Panc1 (cell line): ENCODE measurements around the gene SLC22A23. TPM values are rescaled to one million over a fixed set of nuclear protein-coding genes. Genes with fewer than 3 reads are reported as not detected.

Experiments used
- ATAC-seq: fragments of 200-7000 bp; cut with Tn5 transposase; 2 replicates; pipeline ENCODE4 v1.9.1; 2020; ENCODE audit warnings: mild to moderate bottlenecking, moderate library complexity
- BruUV-seq: library from RNA; stranded (reverse); fragments of 400-500 nt; replicated peaks from 2 replicates; lab custom pipeline; 2021; lab: Mats Ljungman, UMichigan
- CTCF ChIA-PET: fragments of 300-600 bp; sonication (Branson Sonifier 250); formaldehyde crosslinking; loops from one replicate; lab custom pipeline; 2022; ENCODE audit warnings: antibody characterized with exemption; lab: Charles Lee
- POLR2A ChIA-PET: fragments of 300-600 bp; sonication (Branson Sonifier 250); formaldehyde crosslinking; loops from one replicate; lab custom pipeline; 2022; ENCODE audit warnings: antibody characterized with exemption; lab: Charles Lee
- DNase-seq: peaks from one replicate; pipeline ENCODE4 v3.0.0-alpha.2; 2010; ENCODE audit warnings: low read depth, low spot score
- H3K27ac ChIP-seq: 2 replicates; pipeline ENCODE4 v1.5.1; 2011; ENCODE audit warnings: mild to moderate bottlenecking, low read length, inconsistent platforms
- H3K27me3 ChIP-seq: fragments of 200-500 bp; sonication (Bioruptor generic); 2 replicates; pipeline ENCODE4 v1.6.0; 2014; ENCODE audit warnings: low read length, inconsistent platforms; ENCODE audit not compliant: control insufficient read depth, insufficient read depth
- H3K36me3 ChIP-seq: fragments of 200-500 bp; sonication (Bioruptor generic); 2 replicates; pipeline ENCODE4 v1.5.1; 2014; ENCODE audit warnings: inconsistent platforms, mild to moderate bottlenecking, low read length, moderate library complexity; ENCODE audit not compliant: control insufficient read depth, insufficient read depth
- H3K4me1 ChIP-seq: 2 replicates; pipeline ENCODE4 v1.5.1; 2011; ENCODE audit warnings: inconsistent platforms, mild to moderate bottlenecking, low read length, moderate library complexity; ENCODE audit not compliant: control insufficient read depth, insufficient read depth
- H3K4me3 ChIP-seq, 2 experiments: 2 replicates each; pipeline ENCODE4 v1.5.1; 2011 to 2012; ENCODE audit warnings: low read depth in 2 of 2, low read length in 2 of 2, mild to moderate bottlenecking in 2 of 2, inconsistent platforms in 1 of 2, moderate library complexity in 1 of 2
- H3K9me3 ChIP-seq: fragments of 200-500 bp; sonication (Bioruptor generic); 2 replicates; pipeline ENCODE4 v1.5.1; 2014; ENCODE audit warnings: low read depth, mild to moderate bottlenecking, inconsistent platforms, low read length, moderate library complexity; ENCODE audit not compliant: control insufficient read depth, insufficient read depth
- CTCF ChIP-seq: fragments of 450-650 bp; IDR thresholded peaks from 2 replicates; pipeline ENCODE4 v1.5.1; 2017; ENCODE audit warnings: mild to moderate bottlenecking
- POLR2AphosphoS5 ChIP-seq: IDR thresholded peaks from 2 replicates; pipeline ENCODE4 v1.6.1; 2012; ENCODE audit warnings: mild to moderate bottlenecking, low read depth, low read length, moderate library complexity
- REST ChIP-seq, 2 experiments: IDR thresholded peaks; 2 replicates each; pipeline ENCODE4 v1.6.1; 2011 to 2012; ENCODE audit warnings: low read depth in 2 of 2, control low read depth in 1 of 2, low read length in 1 of 2, mild to moderate bottlenecking in 1 of 2, moderate library complexity in 1 of 2; ENCODE audit not compliant: insufficient read depth in 1 of 2
- TCF7L2 ChIP-seq: IDR thresholded peaks from 2 replicates; pipeline ENCODE4 v1.6.1; 2011; ENCODE audit warnings: mild to moderate bottlenecking, low read depth, low read length, inconsistent platforms
- in situ Hi-C: cut with HindIII; loops from 2 replicates; pipeline ENCODE4 v1.10.0; 2016; ENCODE audit warnings: low sequenced_read_pairs, low pct_unique_long_range_greater_than_20kb
- intact Hi-C: fragments of 100-400 bp; cut with micrococcal nuclease; formaldehyde crosslinking; loops from one replicate; pipeline ENCODE4 v1.10.0; 2022; ENCODE audit not compliant: unreplicated experiment
- total RNA-seq: library from RNA; stranded (reverse); gene quantifications from one replicate; pipeline ENCODE4 v1.2.1, GENCODE V29; 2021; ENCODE audit not compliant: unreplicated experiment

The SLC22A23 gene
- total RNA-seq, 1 experiment from 2014 or later: 4.5 TPM

GRCh38 chr6:3457710-3458602 is 1.1 kb upstream of the SLC22A23 start:
- ATAC-seq (peak; percentile 56; the same call in 1 of the 2 replicates), DNase-seq (no peak)
- H3K27me3 ChIP-seq: peaks cover 15% of the 10 kb centered on the region
- peaks cover 16% of the 10 kb centered on the region for H3K4me1 ChIP-seq
- TF ChIP-seq CTCF (no peak), POLR2AphosphoS5 (no peak), REST (IDR thresholded peaks at IDR 0.05; ENCODE audit: insufficient read depth in 1 of 2, low read depth in 2 of 2, low read length in 1 of 2) (no peak), TCF7L2 (no peak)
- H3K9me3 ChIP-seq: no peaks in the 10 kb centered on the region
- ChIA-PET POLR2A (interaction anchor here (0.6 kb wide), 1 partner anchor 86 kb away, joined by 4 read pairs; no protein-coding TSS in a partner anchor), CTCF (interaction anchor here (0.6 to 0.9 kb wide), 4 partner anchors 14 to 424 kb away, joined by 3 to 10 read pairs (median 5); no protein-coding TSS in a partner anchor)
- no peak overlapping the region for H3K27ac ChIP-seq
- in situ Hi-C loops: no loop called here
- peak overlapping the region; percentile 48 to 52 for H3K4me3 ChIP-seq
- no TSS peak for BruUV-seq
- no peaks in the 10 kb centered on the region for H3K36me3 ChIP-seq
- intact Hi-C loops: loop anchor here (10.0 kb wide), 2 partner anchors 163 to 277 kb away; no protein-coding TSS in a partner anchor

GRCh38 chr6:3456395-3456897 is 404 bp downstream of the SLC22A23 start:
- DNase-seq (no peak), ATAC-seq (peak; percentile 74)
- Histone ChIP-seq H3K27me3 (peaks cover 15% of the 10 kb centered on the region), H3K4me3 (peak overlapping the region; percentile 39 to 48), H3K27ac (no peak overlapping the region), H3K36me3 (no peaks in the 10 kb centered on the region), H3K9me3 (no peaks in the 10 kb centered on the region), H3K4me1 (peaks cover 16% of the 10 kb centered on the region)
- CTCF ChIA-PET: interaction anchor here (0.6 to 0.7 kb wide), 3 partner anchors 16 to 46 kb away, joined by 4 to 5 read pairs (median 4); no protein-coding TSS in a partner anchor
- no TSS peak for BruUV-seq
- intact Hi-C loops: loop anchor here (10.0 kb wide), 2 partner anchors 162 to 278 kb away; no protein-coding TSS in a partner anchor
- TF ChIP-seq TCF7L2 (0 out of 2 replicates have a peak, but pooled peaks have one; percentile 25), REST (IDR thresholded peaks at IDR 0.05; ENCODE audit: insufficient read depth in 1 of 2, low read depth in 2 of 2, low read length in 1 of 2) (no peak)
- in situ Hi-C loops: no loop called here
- POLR2A ChIA-PET: no interaction called here
